Bronchial epithelial cell (primary cell): ENCODE results near the gene MDH1. TPM values are rescaled to one million over a fixed set of nuclear protein-coding genes. Genes with fewer than 3 reads are reported as not detected.
"Not testable (repeated sequence)": the region's sequence is repeated elsewhere in the genome, so short reads cannot be mapped to it uniquely, and the experiment has no call there.

Experiments used
- DNase-seq: peaks from one replicate; pipeline ENCODE4 v3.0.0-alpha.2; 2010; ENCODE audit warnings: low read depth
- FAIRE-seq: peaks from 2 replicates; lab custom pipeline; 2011; peaks lifted over from hg19 to GRCh38; lab: Jason Lieb, UNC
- H3K27me3 ChIP-seq: 2 replicates; pipeline ENCODE4 v1.5.1; 2011; ENCODE audit warnings: low read length; ENCODE audit not compliant: control insufficient read depth, insufficient read depth
- H3K36me3 ChIP-seq: 2 replicates; pipeline ENCODE4 v1.5.1; 2011; ENCODE audit warnings: low read length; ENCODE audit not compliant: control insufficient read depth, insufficient read depth
- H3K4me3 ChIP-seq: 2 replicates; pipeline ENCODE4 v1.5.1; 2011; ENCODE audit warnings: mild to moderate bottlenecking, low read depth, low read length, control low read depth
- CTCF ChIP-seq: IDR thresholded peaks from 2 replicates; pipeline ENCODE4 v1.5.1; 2011; ENCODE audit warnings: mild to moderate bottlenecking, moderate library complexity, low read length, control low read depth, inconsistent platforms; ENCODE audit not compliant: insufficient read depth, severe bottlenecking
- total RNA-seq: library from RNA; depleted of rRNA; stranded (reverse); fragments of >200 nt; gene quantifications from 2 replicates; pipeline ENCODE4 v1.2.1, GENCODE V29; 2014

MDH1 gene
- total RNA-seq, 1 donor from 2014 or later: 118 TPM

GRCh38 chr2:63604666-63605065, 15.9 kb downstream of the MDH1 start:
- H3K4me3 ChIP-seq: no peak overlapping the region

GRCh38 chr2:63608865-63609264, 20.1 kb downstream of the MDH1 start:
- not testable (repeated sequence) for H3K36me3 ChIP-seq, H3K4me3 ChIP-seq, FAIRE-seq, DNase-seq, H3K27me3 ChIP-seq

More at GRCh38 chr2:63604666-63605065, 15.9 kb downstream of the MDH1 start:
- no peak for FAIRE-seq
- peaks cover 2% of the 10 kb centered on the region for H3K36me3 ChIP-seq
- TF ChIP-seq CTCF: no peak
- no peaks in the 10 kb centered on the region for H3K27me3 ChIP-seq
- DNase-seq: no peak

- no peaks in the 10 kb centered on the region for H3K27me3 ChIP-seq
- TF ChIP-seq CTCF: no peak
- DNase-seq (no peak), FAIRE-seq (no peak)
- H3K4me3 ChIP-seq: no peak overlapping the region
- H3K36me3 ChIP-seq: no peaks in the 10 kb centered on the region
Measured at GRCh38 chr2:63610525-63610924, 21.8 kb downstream of the MDH1 start.

GRCh38 chr2:63613391-63613901, 24.7 kb downstream of the MDH1 start:
- no peak for TF ChIP-seq CTCF
- H3K27me3 ChIP-seq: no peaks in the 10 kb centered on the region
- no peaks in the 10 kb centered on the region for H3K36me3 ChIP-seq
- no peak for DNase-seq
- FAIRE-seq: no peak
- no peak overlapping the region for H3K4me3 ChIP-seq

- FAIRE-seq (no peak), DNase-seq (peak; percentile 85)
- Histone ChIP-seq H3K36me3 (no peaks in the 10 kb centered on the region), H3K27me3 (no peaks in the 10 kb centered on the region), H3K4me3 (no peak overlapping the region)
- no peak for TF ChIP-seq CTCF
Measured at GRCh38 chr2:63614448-63614968, 25.7 kb downstream of the MDH1 start.

GRCh38 chr2:63614983-63615945, 26.5 kb downstream of the MDH1 start:
- DNase-seq: peak; percentile 79
- H3K4me3 ChIP-seq: no peak overlapping the region
- FAIRE-seq: no peak
- no peaks in the 10 kb centered on the region for H3K27me3 ChIP-seq
- no peaks in the 10 kb centered on the region for H3K36me3 ChIP-seq
- no peak for TF ChIP-seq CTCF
